ENCODE data around the gene WFDC6. TPM values are rescaled to one million over a fixed set of nuclear protein-coding genes. Genes with fewer than 3 reads are reported as not detected.

WFDC6 gene
- total and polyA plus RNA-seq, 2 of the 8 experiments (the other 6 are each of a cell fraction or from before 2014, with no cell fraction given) = not detected

- H2AK5ac ChIP-seq (ENCODE audit: low read depth, low read length) = no peak overlapping the region
- CTCF ChIA-PET (ENCODE audit: partially characterized antibody) = no interaction called here
- POLR2A ChIA-PET (ENCODE audit: partially characterized antibody) = interaction anchor here (2.1 kb wide), 1 partner anchor 9 kb away, joined by 7 read pairs; no protein-coding TSS in a partner anchor
- no peak overlapping the region for H2BK12ac ChIP-seq (ENCODE audit: low read depth, low read length)
- no peak overlapping the region for H4K5ac ChIP-seq (ENCODE audit: insufficient read length, low read depth, low read length)
- 100% methylated on average over 2 of the region's 2 CpGs; no CpG with 5 or more reads in 1 of the 2 experiments for WGBS, 2 experiments (ENCODE audit: extremely low coverage in 1 of 2, insufficient coverage in 1 of 2, insufficient read length in 1 of 2, insufficient replicate concordance in 2 of 2, low coverage in 1 of 2, low lambda C conversion rate in 2 of 2, missing lambda C conversion rate in 1 of 2)
- H3K23me2 ChIP-seq (ENCODE audit: low read depth, low read length) = no peaks in the 10 kb centered on the region; the same call in 1 of the 2 replicates
- no peaks in the 10 kb centered on the region for H3K79me2 ChIP-seq (ENCODE audit: control insufficient read depth in 1 of 2, insufficient read depth in 2 of 2, low read length in 2 of 2)
- TF ChIP-seq MAFK (IDR thresholded peaks at IDR 0.05; ENCODE audit: low read depth, low read length) = no peak
- H3K36me3 ChIP-seq (ENCODE audit: control insufficient read depth in 2 of 4, insufficient read depth in 4 of 4, low read length in 3 of 4) = no peaks in the 10 kb centered on the region
- DNase-seq (ENCODE audit: low read depth in 1 of 2, low spot score in 2 of 2) (no peak), FAIRE-seq (no peak)
- no peaks in the 10 kb centered on the region; a peak in 1 of 7 replicates for H3K4me1 ChIP-seq (replicated peaks in 1 of 4; ENCODE audit: control insufficient read depth in 3 of 4, insufficient read depth in 4 of 4, low read length in 3 of 4)
- H3K4me3 ChIP-seq (ENCODE audit: extremely low read depth in 1 of 4, insufficient read depth in 2 of 4, low read depth in 3 of 4, low read length in 4 of 4) = no peak overlapping the region
- no peaks in the 10 kb centered on the region for H3K79me1 ChIP-seq (ENCODE audit: low read depth, low read length)
- H3K27me3 ChIP-seq (replicated peaks in 1 of 4; ENCODE audit: control insufficient read depth in 3 of 4, extremely low read depth in 1 of 4, insufficient read depth in 3 of 4, low read length in 3 of 4) = no peaks in the 10 kb centered on the region
- no peak overlapping the region for H3K9ac ChIP-seq (replicated peaks in 1 of 4; ENCODE audit: extremely low read depth in 1 of 4, low read depth in 3 of 4, low read length in 3 of 4)
- H4K8ac ChIP-seq (ENCODE audit: extremely low read depth, insufficient read depth, low read length) = no peak overlapping the region
- H2BK120ac ChIP-seq (replicated peaks; ENCODE audit: low read depth, low read length) = no peak overlapping the region
- H3K4ac ChIP-seq (replicated peaks; ENCODE audit: insufficient read length, low read depth, low read length) = no peak overlapping the region
- H3K18ac ChIP-seq (ENCODE audit: extremely low read depth, low read length) = no peak overlapping the region
- H3K27ac ChIP-seq (ENCODE audit: low read depth, low read length) = no peak overlapping the region
- H4K20me1 ChIP-seq (replicated peaks in 1 of 2; ENCODE audit: control insufficient read depth in 1 of 2, insufficient read depth in 2 of 2, low read length in 2 of 2) = no peaks in the 10 kb centered on the region
- H3K9me3 ChIP-seq (ENCODE audit: insufficient read depth in 2 of 2, low read depth in 1 of 2, low read length in 1 of 2) = no peaks in the 10 kb centered on the region
- no peak overlapping the region for H2BK20ac ChIP-seq (ENCODE audit: low read length)
- no peak overlapping the region for H3K56ac ChIP-seq (replicated peaks; ENCODE audit: insufficient read length, low read depth, low read length)
- H3K4me2 ChIP-seq (ENCODE audit: insufficient read depth in 1 of 2, low read depth in 2 of 2, low read length in 2 of 2) = no peak overlapping the region
- H2BK15ac ChIP-seq (ENCODE audit: low read length) = no peak overlapping the region
- H2AFZ ChIP-seq (ENCODE audit: low read length) = no peak overlapping the region
- H3K23ac ChIP-seq (ENCODE audit: insufficient read length) = no peak overlapping the region
- no peak overlapping the region for H4K91ac ChIP-seq (replicated peaks; ENCODE audit: insufficient read length, low read length)
- no peak overlapping the region for H3K14ac ChIP-seq (ENCODE audit: insufficient read length)
- H2BK5ac ChIP-seq (ENCODE audit: low read depth, low read length) = no peak overlapping the region
Measured at GRCh38 chr20:45506398-45506797, 32.9 kb downstream of the WFDC6 start.
